ENCODE results near the gene SLC44A3.

SLC44A3 gene, protein sequence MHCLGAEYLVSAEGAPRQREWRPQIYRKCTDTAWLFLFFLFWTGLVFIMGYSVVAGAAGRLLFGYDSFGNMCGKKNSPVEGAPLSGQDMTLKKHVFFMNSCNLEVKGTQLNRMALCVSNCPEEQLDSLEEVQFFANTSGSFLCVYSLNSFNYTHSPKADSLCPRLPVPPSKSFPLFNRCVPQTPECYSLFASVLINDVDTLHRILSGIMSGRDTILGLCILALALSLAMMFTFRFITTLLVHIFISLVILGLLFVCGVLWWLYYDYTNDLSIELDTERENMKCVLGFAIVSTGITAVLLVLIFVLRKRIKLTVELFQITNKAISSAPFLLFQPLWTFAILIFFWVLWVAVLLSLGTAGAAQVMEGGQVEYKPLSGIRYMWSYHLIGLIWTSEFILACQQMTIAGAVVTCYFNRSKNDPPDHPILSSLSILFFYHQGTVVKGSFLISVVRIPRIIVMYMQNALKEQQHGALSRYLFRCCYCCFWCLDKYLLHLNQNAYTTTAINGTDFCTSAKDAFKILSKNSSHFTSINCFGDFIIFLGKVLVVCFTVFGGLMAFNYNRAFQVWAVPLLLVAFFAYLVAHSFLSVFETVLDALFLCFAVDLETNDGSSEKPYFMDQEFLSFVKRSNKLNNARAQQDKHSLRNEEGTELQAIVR

GRCh38 chr1:94819945-94820746 lies at the start of gene SLC44A3:
TSS of gene SLC44A3 (plus strand) at chr1:94820357. CDS start at chr1:94820452, 95 bp downstream.
- DNase-seq = no peak

- DNase-seq = no peak
These were observed 47.9 kb upstream of the SLC44A3 start for GRCh38 chr1:94772230-94772641.

- DNase-seq = no peak
These were observed 47.3 kb upstream of the SLC44A3 start for GRCh38 chr1:94772845-94773244.

GRCh38 chr1:94773296-94773809 lies 46.8 kb upstream of the SLC44A3 start:
- no peak for DNase-seq

GRCh38 chr1:94773931-94774422 lies 46.2 kb upstream of the SLC44A3 start:
- DNase-seq = no peak

DNA sequence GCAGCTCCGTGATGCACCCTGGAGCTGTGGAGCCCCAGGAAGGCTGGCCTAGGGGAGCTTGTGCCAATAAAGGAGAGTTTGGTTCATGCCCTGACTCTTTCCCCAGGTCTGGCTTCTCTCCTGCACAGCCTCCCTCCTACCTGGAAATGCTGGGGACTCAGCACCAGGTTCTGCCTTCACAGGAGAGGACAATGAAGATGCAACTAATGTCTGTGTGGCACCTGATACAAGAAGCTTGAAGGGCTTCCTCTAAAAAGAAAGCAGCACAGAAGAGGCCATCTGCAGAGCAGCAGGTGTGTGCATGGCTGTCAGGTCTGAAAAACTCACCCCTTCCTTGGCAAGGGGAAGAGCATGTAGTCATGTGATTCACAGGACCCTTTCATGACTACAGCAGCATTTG lies 43.7 kb upstream of the SLC44A3 start:
- no peak for DNase-seq

DNA sequence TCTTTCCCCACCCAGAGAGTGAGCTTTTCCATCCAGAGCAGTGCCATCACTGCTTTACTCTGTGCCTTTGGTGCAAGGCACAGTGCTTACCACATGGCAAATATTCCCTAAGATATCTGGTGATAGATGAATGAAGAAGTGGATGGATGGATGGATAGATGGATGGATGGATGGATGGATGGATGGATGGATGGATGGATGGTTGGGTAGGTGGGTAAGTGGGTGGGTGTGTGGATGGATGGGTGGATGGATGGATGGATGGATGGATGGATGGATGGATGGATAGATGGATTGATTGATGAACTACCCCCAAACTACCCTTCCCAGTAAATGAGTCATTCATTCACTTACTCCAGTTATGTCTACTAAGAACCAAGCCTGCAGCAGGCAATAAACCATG lies 42.9 kb upstream of the SLC44A3 start:
- no peak for DNase-seq

GRCh38 chr1:94778808-94779207 lies 41.3 kb upstream of the SLC44A3 start:
- DNase-seq = no peak

DNA sequence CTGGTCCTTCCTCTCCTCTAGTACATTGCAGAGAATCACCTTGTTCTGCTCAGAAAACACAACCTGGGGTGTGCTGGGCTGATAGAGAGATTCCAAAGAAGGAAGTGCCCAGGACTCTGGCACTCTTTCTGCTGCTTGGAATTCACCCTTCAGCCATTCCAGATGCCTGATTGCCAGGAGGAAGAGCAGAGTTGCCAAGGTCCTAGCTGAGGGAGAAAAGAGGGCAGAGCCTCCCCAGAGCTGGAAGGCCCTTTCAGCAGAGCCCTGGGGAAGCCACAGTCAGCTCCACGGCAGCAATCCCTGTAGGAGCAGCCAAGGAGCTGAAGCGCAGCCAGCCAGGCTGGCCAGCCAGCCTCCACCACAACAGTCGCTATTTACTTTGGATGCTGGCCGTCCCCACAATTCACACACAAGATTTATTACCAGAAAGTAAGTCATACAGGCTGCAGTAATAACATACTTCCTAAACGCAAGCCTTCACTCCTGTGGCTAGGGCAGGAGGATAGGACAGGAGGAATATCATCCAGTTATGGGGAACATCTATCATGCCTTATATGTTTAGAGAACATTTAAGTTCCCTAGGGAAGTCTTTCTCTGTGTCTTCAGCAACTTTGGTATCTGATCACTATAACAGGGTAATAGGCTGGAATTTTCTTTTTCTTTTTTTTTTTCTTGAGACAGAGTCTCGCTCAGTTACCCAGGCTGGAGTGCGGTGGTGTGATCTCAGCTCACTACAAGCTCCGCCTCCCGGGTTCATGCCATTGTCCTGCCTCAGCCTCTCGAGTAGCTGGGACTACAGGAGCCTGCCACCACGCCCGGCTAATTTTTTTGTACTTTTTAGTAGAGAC lies 36.6 kb upstream of the SLC44A3 start:
- no peak for DNase-seq

GRCh38 chr1:94784190-94784515 lies 36.0 kb upstream of the SLC44A3 start:
- no peak for DNase-seq

GRCh38 chr1:94787691-94788090 lies 32.5 kb upstream of the SLC44A3 start:
- DNase-seq = no peak

DNA sequence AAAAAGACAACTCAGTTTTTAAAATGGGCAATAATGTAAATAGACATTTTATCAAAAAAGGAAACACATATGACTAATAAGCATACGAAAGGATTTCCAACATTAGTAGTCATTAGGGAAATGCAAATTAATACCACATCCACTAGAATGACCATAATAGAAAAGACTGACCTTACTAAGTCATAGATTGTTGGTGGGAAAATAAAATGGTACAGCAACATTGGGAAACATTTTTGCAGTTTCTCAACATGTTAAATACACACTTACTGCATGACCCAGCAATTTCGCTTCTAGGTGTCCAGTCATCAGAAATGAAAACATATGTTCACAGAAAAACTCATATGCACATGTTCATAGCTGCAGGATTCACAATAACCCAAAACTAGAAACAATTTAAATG lies 29.9 kb upstream of the SLC44A3 start:
- no peak for DNase-seq

DNA sequence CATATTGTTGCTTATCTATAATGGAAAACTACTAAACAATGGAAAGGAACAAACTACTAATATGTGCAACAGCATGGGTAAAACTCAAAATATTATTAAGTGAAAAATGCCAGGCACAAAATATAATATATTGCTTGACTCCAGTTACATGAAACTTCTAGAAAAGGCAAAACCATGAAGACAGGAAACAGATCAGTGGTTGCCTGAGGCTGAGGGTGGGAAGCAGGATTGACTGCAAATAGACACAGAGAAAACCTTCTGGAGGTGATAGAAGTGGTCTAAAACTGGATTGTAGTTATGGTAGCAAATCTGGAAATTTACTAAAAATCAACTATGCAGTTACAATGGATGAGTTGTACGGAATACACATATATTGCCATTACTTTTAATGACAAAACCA lies 29.5 kb upstream of the SLC44A3 start:
- no peak for DNase-seq

DNA sequence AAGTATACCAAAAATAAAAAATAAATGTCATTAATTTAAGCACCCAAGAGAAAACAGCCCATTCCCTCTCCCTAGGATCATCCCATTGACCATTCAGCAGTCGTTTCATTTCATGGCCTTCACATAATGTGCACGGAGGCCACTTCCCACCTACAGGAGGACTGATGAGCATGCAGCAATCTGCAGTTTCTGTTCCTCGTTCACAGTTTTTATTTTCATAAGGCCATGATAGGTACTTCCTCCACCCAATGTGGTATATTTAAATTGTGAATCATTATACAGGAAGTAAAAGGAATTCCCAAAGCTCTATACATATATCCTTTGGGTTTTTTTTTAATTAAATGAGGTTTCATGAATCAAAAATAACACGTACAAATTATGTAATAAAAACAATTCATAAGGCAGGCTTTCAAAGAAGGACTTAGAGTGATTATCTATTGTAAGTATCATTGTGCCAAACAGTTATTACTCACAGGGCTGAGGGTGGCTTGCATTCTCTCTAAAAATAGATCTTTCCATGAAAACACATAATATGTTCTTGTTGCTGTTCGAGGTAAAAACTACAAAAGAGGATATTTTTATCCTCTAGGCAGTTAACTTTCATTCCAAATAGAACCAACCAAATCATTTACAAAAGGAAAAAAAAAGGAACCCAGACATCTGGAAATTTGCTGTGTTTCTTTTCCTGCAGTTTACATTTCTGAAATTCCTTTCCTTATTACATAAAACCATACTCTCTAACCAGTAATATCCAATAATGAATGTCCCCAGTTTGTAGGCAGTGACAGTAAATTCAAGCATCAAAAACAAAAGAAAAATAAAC lies 27.5 kb upstream of the SLC44A3 start:
- DNase-seq = no peak

DNA sequence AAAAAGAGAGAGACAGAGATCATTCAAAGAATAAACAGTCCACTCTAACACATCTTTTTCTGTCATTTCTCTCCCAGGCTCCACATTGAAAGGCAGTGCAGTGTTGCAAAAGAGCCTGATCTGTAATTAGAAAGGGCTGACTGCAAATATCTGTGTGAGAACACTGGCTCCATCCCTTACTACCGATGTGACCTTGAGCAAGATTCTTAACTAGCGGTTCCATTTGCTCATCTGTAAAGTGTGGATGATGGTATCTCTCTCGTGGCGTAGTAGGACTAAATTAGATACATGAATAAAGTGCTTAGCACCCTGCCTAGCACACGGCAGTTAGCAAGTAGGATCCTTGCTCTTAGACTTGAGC lies 26.9 kb upstream of the SLC44A3 start:
- DNase-seq = no peak

- DNase-seq = no peak
These were observed 24.7 kb upstream of the SLC44A3 start for GRCh38 chr1:94795434-94795833.

DNA sequence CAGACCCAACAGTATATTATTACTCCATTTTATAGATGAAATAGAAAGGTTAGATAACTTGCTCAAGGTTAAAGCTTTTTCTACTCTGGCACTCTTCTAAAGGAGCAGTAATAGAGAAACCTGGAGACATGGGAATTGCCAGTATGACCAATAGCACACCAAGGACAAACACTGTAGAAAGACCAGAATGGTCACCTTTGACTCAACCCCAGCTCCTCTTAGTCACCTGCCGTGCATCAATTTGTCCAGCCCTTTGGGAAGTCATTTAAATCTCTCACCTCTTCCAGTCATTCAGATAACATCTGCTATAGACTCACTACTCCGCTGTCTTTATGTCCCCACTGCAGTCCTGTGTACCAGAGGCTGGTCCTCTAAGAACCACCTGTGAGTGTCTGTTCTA lies 23.9 kb upstream of the SLC44A3 start:
- no peak for DNase-seq

GRCh38 chr1:94797291-94797690 lies 22.9 kb upstream of the SLC44A3 start:
- no peak for DNase-seq

- no peak for DNase-seq
These were observed 22.1 kb upstream of the SLC44A3 start for GRCh38 chr1:94798054-94798453.

- DNase-seq = no peak
These were observed 21.7 kb upstream of the SLC44A3 start for GRCh38 chr1:94798462-94798861.

DNA sequence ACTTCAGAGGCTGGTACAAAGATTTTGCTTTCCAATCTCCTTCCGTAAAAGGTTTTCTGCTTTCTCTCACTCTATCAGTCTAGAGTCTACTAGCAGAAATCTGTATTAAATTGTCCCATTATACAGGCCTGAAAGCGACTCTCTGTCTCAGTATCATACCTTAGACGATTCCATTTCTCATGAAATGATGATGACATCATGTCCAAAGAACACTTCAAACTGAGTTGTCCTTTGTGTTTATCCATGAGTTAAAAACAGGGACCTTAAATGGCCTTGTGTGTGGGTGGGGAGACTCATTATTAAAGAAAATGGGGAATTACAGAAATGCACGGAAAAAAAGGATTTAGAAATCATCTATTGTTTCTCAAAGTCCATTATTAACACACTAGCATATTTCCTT lies 21.0 kb upstream of the SLC44A3 start:
- no peak for DNase-seq
